SK-N-SH (cell line): ENCODE data around the gene ANKMY1. TPM values are rescaled to one million over a fixed set of nuclear protein-coding genes. Genes with fewer than 3 reads are reported as not detected.

ENCODE experiments used
- CTCF ChIA-PET: fragments of 300-600, 350-600 bp; formaldehyde crosslinking; extraction: SDS; loops from one replicate; lab custom pipeline; 2021; lab: Yijun Ruan, JAX
- POLR2A ChIA-PET: fragments of 350-600 bp; sonication (Branson Sonifier 250); formaldehyde crosslinking; extraction: SDS; loops from one replicate; lab custom pipeline; 2020; ENCODE audit warnings: antibody characterized with exemption, inconsistent platforms; lab: Yijun Ruan, JAX
- DNase-seq: peaks from one replicate; pipeline ENCODE4 v3.0.0; 2012
- H2AFZ ChIP-seq: fragments of 200-600 bp; sonication (generic); 2 replicates; pipeline ENCODE4 v1.8.1; 2016; ENCODE audit warnings: antibody characterized with exemption, mild to moderate bottlenecking, low read depth
- H3F3A ChIP-seq: fragments of 200-600 bp; sonication (generic); replicated peaks from 2 replicates; pipeline ENCODE3; 2016; ENCODE audit warnings: antibody characterized with exemption, mild to moderate bottlenecking; ENCODE audit not compliant: insufficient read depth
- H3K27ac ChIP-seq, 2 experiments: fragments of 200-500 bp in 1 of 2; fragments of 200-600 bp in 1 of 2; sonication (Bioruptor generic) in 1 of 2; sonication (generic), shearing (Covaris generic) in 1 of 2; 2 replicates each; pipeline versions ENCODE4 v1.5.1 to v1.6.1; 2014 to 2016; ENCODE audit warnings: low read depth in 2 of 2, inconsistent platforms in 1 of 2, low read length in 1 of 2, mild to moderate bottlenecking in 1 of 2, mixed read lengths in 1 of 2
- H3K27me3 ChIP-seq: fragments of 200-600 bp; sonication (generic), shearing (Covaris generic); 2 replicates; pipeline ENCODE4 v1.6.1; 2016; ENCODE audit warnings: mixed run types; ENCODE audit not compliant: insufficient read depth
- H3K36me3 ChIP-seq, 2 experiments: fragments of 200-500 bp in 1 of 2; fragments of 200-600 bp in 1 of 2; sonication (Bioruptor generic) in 1 of 2; sonication (generic) in 1 of 2; replicated peaks in 1 of 2; 2 replicates each; pipeline versions ENCODE3 to v1.5.1; 2014 to 2016; ENCODE audit warnings: low read length in 1 of 2, mild to moderate bottlenecking in 1 of 2; ENCODE audit not compliant: insufficient read depth in 2 of 2, control insufficient read depth in 1 of 2
- H3K4me1 ChIP-seq, 2 experiments: fragments of 200-500 bp in 1 of 2; fragments of 200-600 bp in 1 of 2; sonication (Bioruptor generic) in 1 of 2; sonication (generic), shearing (Covaris generic) in 1 of 2; 2 replicates each; pipeline versions ENCODE4 v1.5.1 to v1.6.1; 2014 to 2016; ENCODE audit warnings: low read depth in 1 of 2, low read length in 1 of 2, mixed run types in 1 of 2; ENCODE audit not compliant: insufficient read depth in 2 of 2, control insufficient read depth in 1 of 2
- H3K4me2 ChIP-seq: fragments of 200-600 bp; sonication (generic), shearing (Covaris generic); 2 replicates; pipeline ENCODE4 v1.6.1; 2017; ENCODE audit warnings: mixed run types
- H3K4me3 ChIP-seq, 2 experiments: fragments of 200-500 bp in 1 of 2; fragments of 200-600 bp in 1 of 2; sonication (Bioruptor generic) in 1 of 2; sonication (generic), shearing (Covaris generic) in 1 of 2; 2 replicates each; pipeline versions ENCODE4 v1.5.1 to v1.8.1; 2014 to 2016; ENCODE audit warnings: low read depth in 2 of 2, inconsistent platforms in 1 of 2, low read length in 1 of 2, mild to moderate bottlenecking in 1 of 2, mixed read lengths in 1 of 2, moderate library complexity in 1 of 2
- H3K79me2 ChIP-seq: fragments of 200-600 bp; sonication (generic); 2 replicates; pipeline ENCODE4 v1.8.1; 2017; ENCODE audit warnings: mild to moderate bottlenecking; ENCODE audit not compliant: insufficient read depth
- H3K9ac ChIP-seq: fragments of 200-600 bp; sonication (generic); 2 replicates; pipeline ENCODE4 v1.6.1; 2017; ENCODE audit warnings: mixed run types
- H3K9me2 ChIP-seq: fragments of 200-600 bp; sonication (generic); 2 replicates; pipeline ENCODE4 v1.6.1; 2017; ENCODE audit warnings: mixed run types
- H3K9me3 ChIP-seq: fragments of 200-600 bp; sonication (generic); 2 replicates; pipeline ENCODE4 v1.6.1; 2017; ENCODE audit warnings: mixed run types, mild to moderate bottlenecking, moderate library complexity
- H4K20me1 ChIP-seq: fragments of 200-600 bp; sonication (generic); 2 replicates; pipeline ENCODE4 v1.6.1; 2017; ENCODE audit warnings: mild to moderate bottlenecking, mixed run types; ENCODE audit not compliant: insufficient read depth
- CHD2 ChIP-seq: fragments of 150-350 bp; IDR thresholded peaks from 2 replicates; pipeline ENCODE4 v1.6.1; 2018; ENCODE audit warnings: low read length; ENCODE audit not compliant: partially characterized antibody
- CTCF ChIP-seq: fragments of 200-600 bp; sonication (generic); IDR thresholded peaks from 2 replicates; pipeline ENCODE4 v1.6.1; 2017; ENCODE audit warnings: antibody characterized with exemption, mild to moderate bottlenecking, moderate library complexity
- ELF1 ChIP-seq: IDR thresholded peaks from 2 replicates; pipeline ENCODE4 v1.4.0; 2012
- EZH2phosphoT487 ChIP-seq: fragments of 200-600 bp; sonication (generic); IDR thresholded peaks from 2 replicates; pipeline ENCODE4 v1.6.1; 2017; ENCODE audit warnings: low read depth, mixed run types, mild to moderate bottlenecking, antibody characterized with exemption, moderate library complexity, borderline replicate concordance
- FOSL2 ChIP-seq: IDR thresholded peaks from 2 replicates; pipeline ENCODE4 v1.4.0; 2012; ENCODE audit warnings: low read depth, mild to moderate bottlenecking, moderate library complexity, borderline replicate concordance
- FOXM1 ChIP-seq: IDR thresholded peaks from 2 replicates; pipeline ENCODE4 v1.4.0; 2012; ENCODE audit warnings: low read depth, mild to moderate bottlenecking
- GABPA ChIP-seq: IDR thresholded peaks from 2 replicates; pipeline ENCODE4 v1.4.0; 2012; ENCODE audit warnings: low read depth, mild to moderate bottlenecking
- GATA2 ChIP-seq: sonication (generic); formaldehyde crosslinking; IDR thresholded peaks from 2 replicates; pipeline ENCODE4 v1.5.0; 2020; ENCODE audit warnings: mild to moderate bottlenecking, missing genetic modification reagents
- NFIC ChIP-seq: IDR thresholded peaks from 2 replicates; pipeline ENCODE4 v1.4.0; 2012; ENCODE audit warnings: borderline replicate concordance
- NRF1 ChIP-seq: IDR thresholded peaks from 2 replicates; pipeline ENCODE4 v1.6.1; 2012; ENCODE audit warnings: low read depth, mild to moderate bottlenecking, low read length
- POLR2AphosphoS5 ChIP-seq: IDR thresholded peaks from 2 replicates; pipeline ENCODE4 v1.6.1; 2012; ENCODE audit warnings: low read depth, low read length
- REST ChIP-seq: IDR thresholded peaks from 2 replicates; pipeline ENCODE4 v1.6.1; 2012; ENCODE audit warnings: mild to moderate bottlenecking, low read depth, low read length, moderate library complexity
- RXRA ChIP-seq: IDR thresholded peaks from 2 replicates; pipeline ENCODE4 v1.4.0; 2012; ENCODE audit warnings: low read depth, mild to moderate bottlenecking, borderline replicate concordance
- TCF12 ChIP-seq: IDR thresholded peaks from 2 replicates; pipeline ENCODE4 v1.4.0; 2012
- ZBTB33 ChIP-seq: IDR thresholded peaks from 2 replicates; pipeline ENCODE4 v1.4.0; 2012; ENCODE audit warnings: low read depth, borderline replicate concordance
- WGBS: methylation state at CpG from one replicate; pipeline ENCODE4 v1.1.6; 2017; ENCODE audit warnings: low lambda C conversion rate; 5-methylcytosine and 5-hydroxymethylcytosine counted together
- polyA plus RNA-seq, 3 experiments: library from polyadenylated mRNA; depleted of rRNA; stranded (reverse); fragments of >200 nt; gene quantifications; 2 replicates each; pipeline ENCODE4 v1.2.3, GENCODE V29; 2012
- TF ChIP-seq, protein P1 (sequence below): fragments of 150-350 bp; IDR thresholded peaks from 2 replicates; pipeline ENCODE4 v1.6.1; 2016; ENCODE audit warnings: mild to moderate bottlenecking, low read depth, low read length
- TF ChIP-seq, protein P2 (sequence below): IDR thresholded peaks from 2 replicates; pipeline ENCODE4 v1.4.0; 2012; ENCODE audit warnings: low read depth
- TF ChIP-seq, protein P3 (sequence below): IDR thresholded peaks from 2 replicates; pipeline ENCODE4 v1.4.0; 2012; ENCODE audit warnings: low read depth, borderline replicate concordance

Gene ANKMY1
- polyA plus RNA-seq, 1 of the 3 experiments (the other 2 are of a cell fraction): 12.1 TPM

- CTCF ChIA-PET: no interaction called here
- H2AFZ ChIP-seq: no peak overlapping the region
Measured at GRCh38 chr2:240532031-240532775, 25.6 kb downstream of the ANKMY1 start.

More at GRCh38 chr2:240532031-240532775, 25.6 kb downstream of the ANKMY1 start:
- no peak for DNase-seq
- POLR2A ChIA-PET: no interaction called here
- no peaks in the 10 kb centered on the region for H3K4me1 ChIP-seq
- no peak overlapping the region for H3K4me3 ChIP-seq
- no peaks in the 10 kb centered on the region for H3K27me3 ChIP-seq
- no peak overlapping the region for H3K9ac ChIP-seq
- H3K4me2 ChIP-seq: no peak overlapping the region
- H3F3A ChIP-seq: peaks cover 3% of the 10 kb centered on the region
- no peaks in the 10 kb centered on the region for H4K20me1 ChIP-seq
- peaks cover 21% of the 10 kb centered on the region; the same call in 1 of the 2 replicates for H3K9me3 ChIP-seq
- TF ChIP-seq FOXM1: no peak
- no peak for TF ChIP-seq GABPA
- TF ChIP-seq EZH2phosphoT487: no peak
- no peak for TF ChIP-seq FOSL2
- TF ChIP-seq CHD2: no peak
- TF ChIP-seq, protein P1, sequence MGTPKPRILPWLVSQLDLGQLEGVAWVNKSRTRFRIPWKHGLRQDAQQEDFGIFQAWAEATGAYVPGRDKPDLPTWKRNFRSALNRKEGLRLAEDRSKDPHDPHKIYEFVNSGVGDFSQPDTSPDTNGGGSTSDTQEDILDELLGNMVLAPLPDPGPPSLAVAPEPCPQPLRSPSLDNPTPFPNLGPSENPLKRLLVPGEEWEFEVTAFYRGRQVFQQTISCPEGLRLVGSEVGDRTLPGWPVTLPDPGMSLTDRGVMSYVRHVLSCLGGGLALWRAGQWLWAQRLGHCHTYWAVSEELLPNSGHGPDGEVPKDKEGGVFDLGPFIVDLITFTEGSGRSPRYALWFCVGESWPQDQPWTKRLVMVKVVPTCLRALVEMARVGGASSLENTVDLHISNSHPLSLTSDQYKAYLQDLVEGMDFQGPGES: no peak
- TF ChIP-seq CTCF: no peak
- TF ChIP-seq NFIC: no peak
- no peak for TF ChIP-seq POLR2AphosphoS5
- no peak for TF ChIP-seq ZBTB33
- TF ChIP-seq TCF12: no peak
- TF ChIP-seq GATA2 (CRISPR knock-in tag): no peak
- TF ChIP-seq, protein P2, sequence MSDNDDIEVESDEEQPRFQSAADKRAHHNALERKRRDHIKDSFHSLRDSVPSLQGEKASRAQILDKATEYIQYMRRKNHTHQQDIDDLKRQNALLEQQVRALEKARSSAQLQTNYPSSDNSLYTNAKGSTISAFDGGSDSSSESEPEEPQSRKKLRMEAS: no peak
- TF ChIP-seq, protein P3, sequence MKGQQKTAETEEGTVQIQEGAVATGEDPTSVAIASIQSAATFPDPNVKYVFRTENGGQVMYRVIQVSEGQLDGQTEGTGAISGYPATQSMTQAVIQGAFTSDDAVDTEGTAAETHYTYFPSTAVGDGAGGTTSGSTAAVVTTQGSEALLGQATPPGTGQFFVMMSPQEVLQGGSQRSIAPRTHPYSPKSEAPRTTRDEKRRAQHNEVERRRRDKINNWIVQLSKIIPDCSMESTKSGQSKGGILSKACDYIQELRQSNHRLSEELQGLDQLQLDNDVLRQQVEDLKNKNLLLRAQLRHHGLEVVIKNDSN: no peak
- no peak for TF ChIP-seq REST
- TF ChIP-seq RXRA: no peak
- no peak for TF ChIP-seq ELF1
- TF ChIP-seq NRF1: no peak
- no peaks in the 10 kb centered on the region; the same call in 1 of the 2 replicates for H3K79me2 ChIP-seq
- peaks cover 0 to 29% of the 10 kb centered on the region in 2 experiments for H3K36me3 ChIP-seq
- H3K9me2 ChIP-seq: no peaks in the 10 kb centered on the region
- WGBS: 93% methylated on average over 1 of the region's 1 CpG
- no peak overlapping the region for H3K27ac ChIP-seq
